Measurements from ENCODE around the gene SLC6A16.

DNA sequence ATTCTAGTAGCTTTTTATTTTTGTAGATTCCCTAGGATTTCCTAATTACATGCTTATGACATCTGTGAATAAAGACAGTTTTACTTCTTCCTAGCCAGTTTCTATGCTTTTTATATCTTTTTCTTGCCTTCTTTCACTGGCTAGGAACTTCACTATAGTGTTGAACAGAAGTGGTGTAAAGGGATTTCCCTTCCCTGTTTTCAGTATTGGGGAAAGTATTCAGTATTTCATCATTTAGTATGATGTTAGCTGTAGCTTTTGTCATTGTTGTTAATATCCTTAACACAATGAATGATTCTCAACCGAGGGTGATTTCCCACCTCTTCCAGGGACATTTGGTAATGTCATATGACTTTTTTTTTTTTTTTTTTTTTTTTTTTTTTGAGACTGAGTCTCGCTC, 77.3 kb downstream of the SLC6A16 start:
- TF ChIP-seq, protein P1, sequence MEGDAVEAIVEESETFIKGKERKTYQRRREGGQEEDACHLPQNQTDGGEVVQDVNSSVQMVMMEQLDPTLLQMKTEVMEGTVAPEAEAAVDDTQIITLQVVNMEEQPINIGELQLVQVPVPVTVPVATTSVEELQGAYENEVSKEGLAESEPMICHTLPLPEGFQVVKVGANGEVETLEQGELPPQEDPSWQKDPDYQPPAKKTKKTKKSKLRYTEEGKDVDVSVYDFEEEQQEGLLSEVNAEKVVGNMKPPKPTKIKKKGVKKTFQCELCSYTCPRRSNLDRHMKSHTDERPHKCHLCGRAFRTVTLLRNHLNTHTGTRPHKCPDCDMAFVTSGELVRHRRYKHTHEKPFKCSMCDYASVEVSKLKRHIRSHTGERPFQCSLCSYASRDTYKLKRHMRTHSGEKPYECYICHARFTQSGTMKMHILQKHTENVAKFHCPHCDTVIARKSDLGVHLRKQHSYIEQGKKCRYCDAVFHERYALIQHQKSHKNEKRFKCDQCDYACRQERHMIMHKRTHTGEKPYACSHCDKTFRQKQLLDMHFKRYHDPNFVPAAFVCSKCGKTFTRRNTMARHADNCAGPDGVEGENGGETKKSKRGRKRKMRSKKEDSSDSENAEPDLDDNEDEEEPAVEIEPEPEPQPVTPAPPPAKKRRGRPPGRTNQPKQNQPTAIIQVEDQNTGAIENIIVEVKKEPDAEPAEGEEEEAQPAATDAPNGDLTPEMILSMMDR (IDR thresholded peaks at IDR 0.05): no peak
- no peak for TF ChIP-seq ZFX (IDR thresholded peaks at IDR 0.05; ENCODE audit: borderline replicate concordance)
